Panc1 (cell line): ENCODE data around the gene PAK6. TPM values are rescaled to one million over a fixed set of nuclear protein-coding genes. Genes with fewer than 3 reads are reported as not detected.

Experiments used
- ATAC-seq: fragments of 200-7000 bp; cut with Tn5 transposase; 2 replicates; pipeline ENCODE4 v1.9.1; 2020; ENCODE audit warnings: mild to moderate bottlenecking, moderate library complexity
- BruUV-seq: library from RNA; stranded (reverse); fragments of 400-500 nt; replicated peaks from 2 replicates; lab custom pipeline; 2021; lab: Mats Ljungman, UMichigan
- CTCF ChIA-PET: fragments of 300-600 bp; sonication (Branson Sonifier 250); formaldehyde crosslinking; loops from one replicate; lab custom pipeline; 2022; ENCODE audit warnings: antibody characterized with exemption; lab: Charles Lee
- POLR2A ChIA-PET: fragments of 300-600 bp; sonication (Branson Sonifier 250); formaldehyde crosslinking; loops from one replicate; lab custom pipeline; 2022; ENCODE audit warnings: antibody characterized with exemption; lab: Charles Lee
- DNase-seq: peaks from one replicate; pipeline ENCODE4 v3.0.0-alpha.2; 2010; ENCODE audit warnings: low read depth, low spot score
- H3K27ac ChIP-seq: 2 replicates; pipeline ENCODE4 v1.5.1; 2011; ENCODE audit warnings: mild to moderate bottlenecking, low read length, inconsistent platforms
- H3K27me3 ChIP-seq: fragments of 200-500 bp; sonication (Bioruptor generic); 2 replicates; pipeline ENCODE4 v1.6.0; 2014; ENCODE audit warnings: low read length, inconsistent platforms; ENCODE audit not compliant: control insufficient read depth, insufficient read depth
- H3K36me3 ChIP-seq: fragments of 200-500 bp; sonication (Bioruptor generic); 2 replicates; pipeline ENCODE4 v1.5.1; 2014; ENCODE audit warnings: inconsistent platforms, mild to moderate bottlenecking, low read length, moderate library complexity; ENCODE audit not compliant: control insufficient read depth, insufficient read depth
- H3K4me1 ChIP-seq: 2 replicates; pipeline ENCODE4 v1.5.1; 2011; ENCODE audit warnings: inconsistent platforms, mild to moderate bottlenecking, low read length, moderate library complexity; ENCODE audit not compliant: control insufficient read depth, insufficient read depth
- H3K4me3 ChIP-seq, 2 experiments: 2 replicates each; pipeline ENCODE4 v1.5.1; 2011 to 2012; ENCODE audit warnings: low read depth in 2 of 2, low read length in 2 of 2, mild to moderate bottlenecking in 2 of 2, inconsistent platforms in 1 of 2, moderate library complexity in 1 of 2
- H3K9me3 ChIP-seq: fragments of 200-500 bp; sonication (Bioruptor generic); 2 replicates; pipeline ENCODE4 v1.5.1; 2014; ENCODE audit warnings: low read depth, mild to moderate bottlenecking, inconsistent platforms, low read length, moderate library complexity; ENCODE audit not compliant: control insufficient read depth, insufficient read depth
- CTCF ChIP-seq: fragments of 450-650 bp; IDR thresholded peaks from 2 replicates; pipeline ENCODE4 v1.5.1; 2017; ENCODE audit warnings: mild to moderate bottlenecking
- POLR2AphosphoS5 ChIP-seq: IDR thresholded peaks from 2 replicates; pipeline ENCODE4 v1.6.1; 2012; ENCODE audit warnings: mild to moderate bottlenecking, low read depth, low read length, moderate library complexity
- REST ChIP-seq, 2 experiments: IDR thresholded peaks; 2 replicates each; pipeline ENCODE4 v1.6.1; 2011 to 2012; ENCODE audit warnings: low read depth in 2 of 2, control low read depth in 1 of 2, low read length in 1 of 2, mild to moderate bottlenecking in 1 of 2, moderate library complexity in 1 of 2; ENCODE audit not compliant: insufficient read depth in 1 of 2
- SIN3A ChIP-seq: IDR thresholded peaks from 2 replicates; pipeline ENCODE4 v1.6.1; 2012; ENCODE audit warnings: low read depth, mild to moderate bottlenecking, low read length, moderate library complexity, borderline replicate concordance; ENCODE audit not compliant: insufficient read depth
- TCF7L2 ChIP-seq: IDR thresholded peaks from 2 replicates; pipeline ENCODE4 v1.6.1; 2011; ENCODE audit warnings: mild to moderate bottlenecking, low read depth, low read length, inconsistent platforms
- in situ Hi-C: cut with HindIII; loops from 2 replicates; pipeline ENCODE4 v1.10.0; 2016; ENCODE audit warnings: low sequenced_read_pairs, low pct_unique_long_range_greater_than_20kb
- intact Hi-C: fragments of 100-400 bp; cut with micrococcal nuclease; formaldehyde crosslinking; loops from one replicate; pipeline ENCODE4 v1.10.0; 2022; ENCODE audit not compliant: unreplicated experiment
- total RNA-seq: library from RNA; stranded (reverse); gene quantifications from one replicate; pipeline ENCODE4 v1.2.1, GENCODE V29; 2021; ENCODE audit not compliant: unreplicated experiment

The PAK6 gene
- total RNA-seq, 1 experiment from 2014 or later: 6.3 TPM

GRCh38 chr15:40310993-40311392, 72.1 kb downstream of the PAK6 start:
- Histone ChIP-seq H3K4me1 (peaks cover 5% of the 10 kb centered on the region), H3K27ac (no peak overlapping the region), H3K9me3 (no peaks in the 10 kb centered on the region), H3K27me3 (no peaks in the 10 kb centered on the region), H3K36me3 (no peaks in the 10 kb centered on the region), H3K4me3 (no peak overlapping the region)
- intact Hi-C loops: loop anchor here (1.0 kb wide), 1 partner anchor 32 kb away; no protein-coding TSS in a partner anchor
- POLR2A ChIA-PET: interaction anchor here (0.6 kb wide), 1 partner anchor 34 kb away, joined by 3 read pairs; no protein-coding TSS in a partner anchor
- TF ChIP-seq SIN3A (no peak), CTCF (no peak), REST (IDR thresholded peaks at IDR 0.05; ENCODE audit: insufficient read depth in 1 of 2, low read depth in 2 of 2, low read length in 1 of 2) (no peak), TCF7L2 (no peak), POLR2AphosphoS5 (no peak)
- BruUV-seq: no TSS peak
- DNase-seq: no peak
- CTCF ChIA-PET: interaction anchor here (1.1 to 4.4 kb wide), 2 partner anchors 32 to 126 kb away, joined by 3 to 33 read pairs; no protein-coding TSS in a partner anchor
- in situ Hi-C loops: no loop called here
- no peak for ATAC-seq

- in situ Hi-C loops: no loop called here
- H3K36me3 ChIP-seq: no peaks in the 10 kb centered on the region
- H3K4me1 ChIP-seq: peaks cover under 1% of the 10 kb centered on the region; the same call in 1 of the 2 replicates
- H3K27ac ChIP-seq: no peak overlapping the region
- ATAC-seq (no peak), DNase-seq (no peak)
- TF ChIP-seq TCF7L2 (no peak), POLR2AphosphoS5 (no peak), CTCF (no peak), SIN3A (no peak), REST (IDR thresholded peaks at IDR 0.05; ENCODE audit: insufficient read depth in 1 of 2, low read depth in 2 of 2, low read length in 1 of 2) (no peak)
- CTCF ChIA-PET: interaction anchor here (0.6 to 0.7 kb wide), 2 partner anchors 11 to 73 kb away, joined by 4 to 6 read pairs; partner anchors contain the start of gene INAFM2
- no TSS peak for BruUV-seq
- H3K27me3 ChIP-seq: no peaks in the 10 kb centered on the region
- no peak overlapping the region for H3K4me3 ChIP-seq
- POLR2A ChIA-PET: no interaction called here
- intact Hi-C loops: no loop called here
- H3K9me3 ChIP-seq: no peaks in the 10 kb centered on the region
Observed at GRCh38 chr15:40312370-40313158, 73.7 kb downstream of the PAK6 start.
